HEK293 (cell line): ENCODE data around the gene PRDX3.

Source experiments
- CTCF ChIA-PET: fragments of 350-600 bp; formaldehyde crosslinking; extraction: SDS; loops from one replicate; lab custom pipeline; 2021; ENCODE audit warnings: antibody characterized with exemption; lab: Yijun Ruan, JAX
- POLR2A ChIA-PET: fragments of 300-600 bp; formaldehyde crosslinking; extraction: SDS; loops from one replicate; lab custom pipeline; 2020; ENCODE audit warnings: antibody characterized with exemption, inconsistent platforms; lab: Yijun Ruan, JAX
- H3K27ac ChIP-seq: fragments of 200-500 bp; sonication (Bioruptor generic); 2 replicates; pipeline ENCODE4 v1.5.1; 2014; ENCODE audit warnings: low read depth, low read length, control low read depth, inconsistent platforms; ENCODE audit errors: extremely low read depth
- H3K36me3 ChIP-seq, 2 experiments: fragments of 200-500 bp in 1 of 2; sonication (Bioruptor generic) in 1 of 2; 1 replicate in 1 of 2; 2 replicates in 1 of 2; pipeline ENCODE4 v1.5.1; 2014 to 2017; ENCODE audit warnings: inconsistent platforms in 2 of 2, low read length in 2 of 2; ENCODE audit not compliant: control insufficient read depth in 2 of 2, insufficient read depth in 1 of 2
- H3K4me1 ChIP-seq: fragments of 200-500 bp; sonication (Bioruptor generic); 2 replicates; pipeline ENCODE4 v1.5.1; 2014; ENCODE audit warnings: mild to moderate bottlenecking, low read length, inconsistent platforms; ENCODE audit not compliant: control insufficient read depth, insufficient read depth
- H3K4me3 ChIP-seq: 2 replicates; pipeline ENCODE4 v1.5.1; 2011; ENCODE audit warnings: low read depth, mild to moderate bottlenecking, control low read depth, low read length, moderate library complexity
- H3K9me3 ChIP-seq: fragments of 200-500 bp; sonication (Bioruptor generic); 2 replicates; pipeline ENCODE4 v1.5.1; 2014; ENCODE audit warnings: low read depth, low read length, inconsistent platforms; ENCODE audit not compliant: control insufficient read depth, insufficient read depth
- GFI1B ChIP-seq: fragments of 450-650 bp; formaldehyde crosslinking; IDR thresholded peaks from 2 replicates; pipeline ENCODE4 v1.5.1; 2016; ENCODE audit warnings: missing biosample characterization, missing genetic modification characterization
- IKZF3 ChIP-seq: fragments of 450-650 bp; IDR thresholded peaks from 2 replicates; pipeline ENCODE4 v1.5.0; 2018; ENCODE audit warnings: missing biosample characterization, mild to moderate bottlenecking, missing genetic modification characterization, moderate library complexity
- KLF1 ChIP-seq: fragments of 450-650 bp; formaldehyde crosslinking; IDR thresholded peaks from 2 replicates; pipeline ENCODE4 v1.5.1; 2016; ENCODE audit warnings: missing biosample characterization, missing genetic modification characterization
- MZF1 ChIP-seq: fragments of 450-650 bp; formaldehyde crosslinking; IDR thresholded peaks from 2 replicates; pipeline ENCODE4 v1.5.1; 2017; ENCODE audit warnings: missing biosample characterization, missing genetic modification characterization, borderline replicate concordance
- OSR2 ChIP-seq: fragments of 450-650 bp; formaldehyde crosslinking; IDR thresholded peaks from 2 replicates; pipeline ENCODE4 v1.5.1; 2016; ENCODE audit warnings: missing biosample characterization, missing genetic modification characterization
- PATZ1 ChIP-seq: fragments of 450-650 bp; formaldehyde crosslinking; IDR thresholded peaks from 2 replicates; pipeline ENCODE4 v1.5.1; 2016; ENCODE audit warnings: missing biosample characterization, missing genetic modification characterization
- RBAK ChIP-seq: fragments of 450-650 bp; formaldehyde crosslinking; IDR thresholded peaks from 2 replicates; pipeline ENCODE4 v1.5.1; 2016; ENCODE audit warnings: missing biosample characterization, missing genetic modification characterization
- REST ChIP-seq: fragments of 450-650 bp; formaldehyde crosslinking; IDR thresholded peaks from 2 replicates; pipeline ENCODE4 v1.5.1; 2016; ENCODE audit warnings: missing biosample characterization, missing genetic modification characterization
- ZBTB17 ChIP-seq: fragments of 450-650 bp; formaldehyde crosslinking; IDR thresholded peaks from 2 replicates; pipeline ENCODE4 v1.5.1; 2016; ENCODE audit warnings: missing biosample characterization, missing genetic modification characterization
- ZBTB48 ChIP-seq: fragments of 450-650 bp; formaldehyde crosslinking; IDR thresholded peaks from 2 replicates; pipeline ENCODE4 v1.5.1; 2016; ENCODE audit warnings: missing biosample characterization, missing genetic modification characterization
- ZNF121 ChIP-seq: fragments of 450-650 bp; formaldehyde crosslinking; IDR thresholded peaks from 2 replicates; pipeline ENCODE4 v1.5.1; 2016; ENCODE audit warnings: missing biosample characterization, missing genetic modification characterization
- ZNF146 ChIP-seq: fragments of 450-650 bp; formaldehyde crosslinking; IDR thresholded peaks from 2 replicates; pipeline ENCODE4 v1.5.1; 2016; ENCODE audit warnings: missing biosample characterization, missing genetic modification characterization
- ZNF157 ChIP-seq: fragments of 450-650 bp; formaldehyde crosslinking; IDR thresholded peaks from 2 replicates; pipeline ENCODE4 v1.5.1; 2016; ENCODE audit warnings: missing biosample characterization, missing genetic modification characterization
- ZNF2 ChIP-seq: fragments of 450-650 bp; formaldehyde crosslinking; IDR thresholded peaks from 2 replicates; pipeline ENCODE4 v1.5.1; 2016; ENCODE audit warnings: missing biosample characterization, missing genetic modification characterization
- ZNF600 ChIP-seq: fragments of 450-650 bp; formaldehyde crosslinking; IDR thresholded peaks from 2 replicates; pipeline ENCODE4 v1.5.1; 2016; ENCODE audit warnings: missing biosample characterization, missing genetic modification characterization
- ZNF610 ChIP-seq: fragments of 450-650 bp; formaldehyde crosslinking; IDR thresholded peaks from 2 replicates; pipeline ENCODE4 v1.5.1; 2016; ENCODE audit warnings: missing biosample characterization, missing genetic modification characterization, borderline replicate concordance
- ZNF664 ChIP-seq: fragments of 450-650 bp; formaldehyde crosslinking; IDR thresholded peaks from 2 replicates; pipeline ENCODE4 v1.5.1; 2016; ENCODE audit warnings: missing biosample characterization, missing genetic modification characterization
- ZNF76 ChIP-seq: fragments of 450-650 bp; formaldehyde crosslinking; IDR thresholded peaks from 2 replicates; pipeline ENCODE4; 2016; ENCODE audit warnings: low read depth, missing biosample characterization, missing genetic modification characterization, borderline replicate concordance
- ZSCAN18 ChIP-seq: fragments of 450-650 bp; formaldehyde crosslinking; IDR thresholded peaks from 2 replicates; pipeline ENCODE4 v1.5.1; 2016; ENCODE audit warnings: missing biosample characterization, missing genetic modification characterization

Gene PRDX3

GRCh38 chr10:119162452-119163092, 16.0 kb downstream of the PRDX3 start:
- Histone ChIP-seq H3K4me1 (no peaks in the 10 kb centered on the region; the same call in 1 of the 2 replicates), H3K27ac (no peak overlapping the region), H3K36me3 (peaks cover 26 to 50% of the 10 kb centered on the region in 2 experiments), H3K9me3 (no peaks in the 10 kb centered on the region), H3K4me3 (no peak overlapping the region)
- ChIA-PET POLR2A (interaction anchor here (1.3 to 2.2 kb wide), 2 partner anchors 10 to 15 kb away, joined by 4 to 7 read pairs; no protein-coding TSS in a partner anchor), CTCF (interaction anchor here (0.6 kb wide), 1 partner anchor 13 kb away, joined by 4 read pairs; no protein-coding TSS in a partner anchor)
- no peak for TF ChIP-seq ZSCAN18
- peak; percentile 99 for TF ChIP-seq ZNF121 (tag by site-specific recombination)
- TF ChIP-seq RBAK (tag by site-specific recombination) = no peak
- TF ChIP-seq KLF1 = no peak
- no peak for TF ChIP-seq MZF1 (tag by site-specific recombination)
- TF ChIP-seq GFI1B (tag by site-specific recombination) = no peak
- TF ChIP-seq ZNF664 (tag by site-specific recombination) = no peak
- no peak for TF ChIP-seq ZNF157 (tag by site-specific recombination)
- no peak for TF ChIP-seq ZBTB48 (tag by site-specific recombination)

- Histone ChIP-seq H3K36me3 (peaks cover 32 to 46% of the 10 kb centered on the region in 2 experiments; a peak in 2 of 3 replicates), H3K27ac (no peak overlapping the region), H3K4me1 (no peaks in the 10 kb centered on the region; the same call in 1 of the 2 replicates), H3K9me3 (no peaks in the 10 kb centered on the region), H3K4me3 (no peak overlapping the region)
- no peak for TF ChIP-seq RBAK (tag by site-specific recombination)
- peak; percentile 39; the same call in 1 of the 2 replicates for TF ChIP-seq ZNF600 (tag by site-specific recombination)
- CTCF ChIA-PET = interaction anchor here (0.6 kb wide), 1 partner anchor 12 kb away, joined by 4 read pairs; no protein-coding TSS in a partner anchor
- POLR2A ChIA-PET = interaction anchor here (0.6 to 2.2 kb wide), 3 partner anchors 9 to 14 kb away, joined by 3 to 7 read pairs (median 4); no protein-coding TSS in a partner anchor
These were observed 16.7 kb downstream of the PRDX3 start for GRCh38 chr10:119161680-119162451.

- Histone ChIP-seq H3K4me3 (no peak overlapping the region), H3K4me1 (no peaks in the 10 kb centered on the region), H3K9me3 (no peaks in the 10 kb centered on the region), H3K36me3 (peaks cover 50 to 71% of the 10 kb centered on the region in 2 experiments), H3K27ac (no peak overlapping the region)
- ChIA-PET CTCF (no interaction called here), POLR2A (interaction anchor here (0.6 kb wide), 2 partner anchors 55 to 64 kb away, joined by 4 to 8 read pairs; no protein-coding TSS in a partner anchor)
- TF ChIP-seq ZNF76 (no peak), ZNF2 (no peak), IKZF3 (tag by site-specific recombination) (no peak), OSR2 (tag by site-specific recombination) (no peak), ZBTB17 (tag by site-specific recombination) (no peak), PATZ1 (tag by site-specific recombination) (no peak), ZNF610 (tag by site-specific recombination) (no peak), ZNF146 (tag by site-specific recombination) (no peak), REST (tag by site-specific recombination) (no peak)
These were observed 19.3 kb downstream of the PRDX3 start for GRCh38 chr10:119159332-119159731.
